Stimulated activated CD8-positive, alpha-beta memory T cell treated with anti-CD3 and anti-CD28 coated beads, Interleukin-15, amount 100 ng/mL, for 48 hours (primary cell): ENCODE data around the gene KCNJ13.
"Not testable (repeated sequence)": the region's sequence is repeated elsewhere in the genome, so short reads cannot be mapped to it uniquely, and the experiment has no call there.

Experiments
- DNase-seq, 2 donors: peaks; one replicate each; pipeline ENCODE4 v3.0.0-alpha.2; 2020; ENCODE audit warnings: low read depth in 2 of 2

Gene KCNJ13

GRCh38 chr2:232767866-232768265 is 8.5 kb downstream of the KCNJ13 start:
- no peak for DNase-seq

GRCh38 chr2:232761301-232761907 is 15.0 kb downstream of the KCNJ13 start:
- DNase-seq = no peak

DNA sequence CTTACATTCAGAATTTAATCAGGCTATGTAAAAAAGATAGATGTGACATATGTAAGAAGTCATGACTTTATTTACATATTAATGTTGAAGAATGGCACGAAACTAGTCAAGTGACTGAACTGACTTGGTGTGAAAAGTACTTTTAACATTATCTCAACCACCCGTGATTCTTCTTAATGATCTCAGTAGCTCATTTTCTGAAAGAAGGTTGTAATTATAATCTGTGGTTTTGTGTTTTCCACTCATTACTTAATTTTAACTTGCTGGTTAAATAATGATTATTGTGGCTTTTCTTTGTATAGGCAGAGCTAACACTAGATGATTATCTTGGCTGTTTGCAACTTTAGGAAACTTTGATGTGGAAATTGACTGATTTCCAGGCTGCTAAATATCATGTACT is 18.5 kb downstream of the KCNJ13 start:
- no peak for DNase-seq

- DNase-seq = no peak
Observed at GRCh38 chr2:232750135-232750671, 26.2 kb downstream of the KCNJ13 start.

- DNase-seq = no peak
Observed at GRCh38 chr2:232749331-232749730, 27.0 kb downstream of the KCNJ13 start.

GRCh38 chr2:232748038-232748437 is 28.3 kb downstream of the KCNJ13 start:
- no peak for DNase-seq

DNA sequence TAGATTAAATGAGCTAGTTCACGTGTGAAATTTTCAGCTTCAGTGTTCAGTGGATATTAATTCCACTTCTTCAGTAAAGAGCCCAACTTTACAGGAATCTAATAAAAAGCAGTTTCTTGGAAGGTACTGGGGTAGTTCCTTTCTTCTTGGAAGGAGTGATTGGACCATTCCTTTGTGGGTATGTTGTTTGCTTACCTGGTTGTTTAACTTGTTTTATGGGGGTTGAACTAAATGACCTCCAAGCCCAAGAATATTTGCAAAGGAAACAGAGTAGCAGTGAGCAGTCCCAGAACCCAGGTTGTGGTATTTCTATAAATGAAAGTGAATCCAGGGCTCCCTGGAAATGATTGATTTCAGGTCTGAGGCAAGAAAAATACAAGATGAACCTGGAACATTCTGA is 31.4 kb downstream of the KCNJ13 start:
- no peak for DNase-seq

DNA sequence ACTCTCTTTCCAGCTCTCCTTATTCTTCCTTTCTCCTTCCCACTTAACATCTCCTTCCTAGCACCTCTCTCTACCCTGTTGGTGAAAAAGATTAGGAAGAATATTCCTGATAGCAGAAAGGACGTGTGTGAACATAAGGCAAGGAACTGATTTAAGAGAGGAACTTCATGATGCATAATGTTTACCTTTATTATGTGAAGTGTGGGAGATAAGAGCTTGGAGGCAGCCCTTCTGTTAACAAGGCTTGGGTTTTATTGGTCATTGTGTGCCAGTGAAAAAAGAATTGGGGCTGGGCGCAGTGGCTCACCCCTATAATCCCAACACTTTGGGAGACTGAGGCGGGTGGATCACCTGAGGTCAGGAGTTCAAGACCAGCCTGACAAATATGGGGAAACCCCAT is 34.4 kb downstream of the KCNJ13 start:
- DNase-seq = no peak

- DNase-seq = no peak
Observed at GRCh38 chr2:232741294-232741693, 35.1 kb downstream of the KCNJ13 start.

GRCh38 chr2:232731470-232731869 is 44.9 kb downstream of the KCNJ13 start:
- no peak for DNase-seq

DNA sequence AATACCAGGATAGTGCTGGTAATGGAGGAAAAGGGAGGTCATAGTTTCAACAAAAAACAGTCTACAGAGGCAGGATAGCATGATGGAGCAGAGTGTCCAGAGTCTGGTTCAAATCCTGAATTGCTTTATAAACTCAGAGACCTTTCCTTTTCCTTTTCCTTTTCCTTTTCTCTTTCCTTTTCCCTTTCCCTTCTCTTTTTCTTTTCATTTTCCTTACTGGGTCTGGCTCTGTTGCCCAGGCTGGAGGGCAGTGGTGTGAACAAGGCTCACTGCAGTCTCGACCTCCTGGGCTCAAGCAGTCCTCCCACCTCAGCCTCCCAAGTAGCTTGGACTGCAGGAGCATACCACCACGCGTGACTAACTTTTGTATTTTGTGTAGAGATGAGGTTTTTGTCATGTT is 47.6 kb downstream of the KCNJ13 start:
- DNase-seq = no peak

- DNase-seq = no peak
Observed at GRCh38 chr2:232723027-232723426, 53.3 kb downstream of the KCNJ13 start.

DNA sequence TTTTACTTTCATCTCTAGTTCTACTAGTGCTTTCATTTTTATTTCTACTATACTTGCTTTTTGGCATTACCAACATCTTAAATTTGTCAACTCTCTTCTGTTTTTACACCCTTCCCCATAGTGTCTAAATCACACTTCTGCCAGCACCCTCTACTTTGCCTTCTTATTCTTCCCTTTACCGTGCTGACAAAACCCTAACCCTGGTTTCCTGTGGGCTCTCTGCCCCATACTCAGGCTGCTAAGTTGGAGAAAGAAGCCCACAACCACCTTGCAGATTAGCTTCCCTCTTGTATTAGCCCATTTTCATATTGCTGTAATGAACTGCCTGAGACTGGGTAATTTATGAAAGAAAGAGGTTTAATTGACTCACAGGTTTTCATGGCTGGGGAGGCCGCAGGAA is 54.5 kb downstream of the KCNJ13 start:
- no peak for DNase-seq

- DNase-seq = no peak
Observed at GRCh38 chr2:232721261-232721660, 55.1 kb downstream of the KCNJ13 start.

- not testable (repeated sequence) for DNase-seq
Observed at GRCh38 chr2:232720056-232720455, 56.3 kb downstream of the KCNJ13 start.
